Kidney (tissue), 14 donors: Measurements from ENCODE around the gene TSACC. TPM values are rescaled to one million over a fixed set of nuclear protein-coding genes. Genes with fewer than 3 reads are reported as not detected.

ENCODE experiments used
- DNase-seq, 5 donors: peaks; one replicate each; pipeline ENCODE4 v3.0.0-alpha.2; 2013 to 2020
- FAIRE-seq: peaks from 2 replicates; lab custom pipeline; 2012; peaks lifted over from hg19 to GRCh38; lab: Jason Lieb, UNC
- H3K27ac ChIP-seq, 2 donors: one replicate each; pipeline ENCODE4 v1.7.0; 2013; ENCODE audit warnings: low read depth in 2 of 2, low read length in 2 of 2, inconsistent platforms in 1 of 2
- H3K27me3 ChIP-seq: one replicate; pipeline ENCODE4 v1.7.1; 2013; ENCODE audit warnings: low read length, inconsistent platforms; ENCODE audit not compliant: control insufficient read depth, insufficient read depth
- H3K36me3 ChIP-seq, 3 donors: one replicate each; pipeline versions ENCODE4 v1.7.0 to v1.7.1; 2013; ENCODE audit warnings: low read length in 3 of 3, control low read depth in 1 of 3, inconsistent platforms in 1 of 3; ENCODE audit not compliant: insufficient read depth in 3 of 3, control insufficient read depth in 2 of 3
- H3K4me1 ChIP-seq, 3 donors: one replicate each; pipeline versions ENCODE4 v1.7.0 to v1.7.1; 2013; ENCODE audit warnings: low read length in 3 of 3, inconsistent platforms in 1 of 3, low read depth in 1 of 3; ENCODE audit not compliant: control insufficient read depth in 2 of 3, insufficient read depth in 2 of 3
- H3K4me3 ChIP-seq, 3 donors: one replicate each; pipeline versions ENCODE4 v1.7.0 to v1.8.1; 2013; ENCODE audit warnings: low read length in 3 of 3, control low read depth in 1 of 3, inconsistent platforms in 1 of 3
- H3K9ac ChIP-seq, 3 donors: one replicate each; pipeline versions ENCODE4 v1.7.0 to v1.7.1; 2013; ENCODE audit warnings: low read length in 3 of 3, control low read depth in 1 of 3, inconsistent platforms in 1 of 3
- H3K9me3 ChIP-seq, 3 donors: one replicate each; pipeline versions ENCODE4 v1.7.0 to v1.7.1; 2013; ENCODE audit warnings: low read length in 3 of 3, control low read depth in 1 of 3, inconsistent platforms in 1 of 3; ENCODE audit not compliant: control insufficient read depth in 2 of 3, insufficient read depth in 1 of 3
- CTCF ChIP-seq: IDR thresholded peaks from 3 replicates; pipeline ENCODE4 v1.5.1; 2012; ENCODE audit warnings: mild to moderate bottlenecking, moderate library complexity, borderline replicate concordance; ENCODE audit not compliant: insufficient read depth; ENCODE audit errors: extremely low read depth
- intact Hi-C: fragments of 100-400 bp; cut with DNase I; formaldehyde crosslinking; loops from one replicate; pipeline ENCODE4 v1.11.1; 2022
- polyA plus RNA-seq: library from polyadenylated mRNA; stranded (reverse); fragments of 350-450 nt; fragmentation: Illumina TruSeq; extraction: RNeasy Lipid Tissue Mini Kit (QIAGEN cat#74804); gene quantifications from one replicate; pipeline ENCODE4 v1.2.3, GENCODE V29; 2014; ENCODE audit warnings: low read depth, low replicate concordance; ENCODE audit not compliant: insufficient read depth
- total RNA-seq: library from RNA; stranded (reverse); fragmentation: NEBNext Ultra II Directional; extraction: Animal tissue kit (Norgen Biotek cat#: 25700); gene quantifications from one replicate; pipeline ENCODE4 v1.2.1, GENCODE V29; 2021
- donor health status: control.
- donor health status: control.
- donor health status: control.
- donor health status: control.
- donor health status: control.
- donor health status: DM: yes; HTN: yes; CAD: no.
- donor health status: Normal renal cell carcinoma (clear cell type).

The TSACC gene
- total and polyA plus RNA-seq, 2 donors from 2014 or later, result 1.1 TPM; not detected in 1

- no peak within 1 kb of the TSS for H3K27ac ChIP-seq
- intact Hi-C loops, result no loop called here
- FAIRE-seq, result no peak
Observed at GRCh38 chr1:156298852-156299357, 39.4 kb upstream of the TSACC start, which contains the start of gene VHLL. Gene VHLL (minus strand): TSS chr1:156299307. CDS start chr1:156299189, 118 bp downstream.

GRCh38 chr1:156303241-156303640 lies 35.1 kb upstream of the TSACC start:
- peaks cover 2 to 7% (median 4%) of the 10 kb centered on the region in 3 donors for H3K36me3 ChIP-seq
- no peak for TF ChIP-seq CTCF
- H3K4me3 ChIP-seq, result no peak overlapping the region
- H3K4me1 ChIP-seq, result no peaks in the 10 kb centered on the region
- H3K27me3 ChIP-seq, result no peaks in the 10 kb centered on the region
- H3K9ac ChIP-seq, result no peak overlapping the region
- no peak for DNase-seq
- FAIRE-seq, result no peak
- no peaks in the 10 kb centered on the region for H3K9me3 ChIP-seq
- H3K27ac ChIP-seq, result no peak overlapping the region
- intact Hi-C loops, result no loop called here

More at GRCh38 chr1:156298852-156299357, 39.4 kb upstream of the TSACC start, which contains the start of gene VHLL:
- Histone ChIP-seq H3K4me3 (no peak within 1 kb of the TSS), H3K9me3 (no peaks in the 10 kb centered on the region), H3K27me3 (no peaks in the 10 kb centered on the region), H3K36me3 (peaks cover 0 to 2% (median 0%) of the 10 kb centered on the region in 3 donors), H3K4me1 (peaks cover 0 to 13% (median 10%) of the 10 kb centered on the region in 3 donors), H3K9ac (no peak within 1 kb of the TSS)
- no peak for TF ChIP-seq CTCF
- DNase-seq, result no peak

GRCh38 chr1:156305215-156305614 lies 33.1 kb upstream of the TSACC start:
- intact Hi-C loops, result no loop called here
- H3K4me3 ChIP-seq, result no peak overlapping the region
- TF ChIP-seq CTCF, result no peak

More at GRCh38 chr1:156305215-156305614, 33.1 kb upstream of the TSACC start:
- no peaks in the 10 kb centered on the region for H3K4me1 ChIP-seq
- H3K36me3 ChIP-seq, result peaks cover 5 to 19% (median 16%) of the 10 kb centered on the region in 3 donors
- H3K27ac ChIP-seq, result no peak overlapping the region
- no peaks in the 10 kb centered on the region for H3K27me3 ChIP-seq
- no peak overlapping the region for H3K9ac ChIP-seq
- no peaks in the 10 kb centered on the region for H3K9me3 ChIP-seq
- DNase-seq (peak in 1 of 5 donors; percentile 11), FAIRE-seq (no peak)
